IMR-90 (cell line): ENCODE measurements around the gene PRICKLE2. TPM values are rescaled to one million over a fixed set of nuclear protein-coding genes. Genes with fewer than 3 reads are reported as not detected.

Experiments used
- ATAC-seq: fragments of 200-7000 bp; cut with Tn5 transposase; 2 replicates; pipeline ENCODE4 v1.9.1; 2020; ENCODE audit warnings: low read depth, mild to moderate bottlenecking, moderate library complexity
- BruUV-seq: library from RNA; stranded (reverse); fragments of 400-500 nt; replicated peaks from 2 replicates; lab custom pipeline; 2021; lab: Mats Ljungman, UMichigan
- CTCF ChIA-PET: fragments of 300-600 bp; formaldehyde crosslinking; extraction: SDS; loops from one replicate; lab custom pipeline; 2021; ENCODE audit warnings: antibody characterized with exemption; lab: Yijun Ruan, JAX
- POLR2A ChIA-PET: fragments of 300-600 bp; sonication (Branson Sonifier 250); formaldehyde crosslinking; loops from one replicate; lab custom pipeline; 2022; ENCODE audit warnings: antibody characterized with exemption; ENCODE audit not compliant: unreplicated experiment; lab: Charles Lee
- DNase-seq: peaks from one replicate; pipeline ENCODE4 v3.0.0; 2013
- H2AFZ ChIP-seq: replicated peaks from 2 replicates; pipeline ENCODE3; 2013; ENCODE audit warnings: low read length, mild to moderate bottlenecking; ENCODE audit not compliant: poor library complexity
- H2AK5ac ChIP-seq: 2 replicates; pipeline ENCODE4 v1.6.1; 2013; ENCODE audit warnings: low read depth, low read length, inconsistent platforms
- H2AK9ac ChIP-seq: replicated peaks from 2 replicates; pipeline ENCODE3; 2013; ENCODE audit warnings: mild to moderate bottlenecking, low read depth, low read length, moderate library complexity; ENCODE audit not compliant: poor library complexity
- H2BK120ac ChIP-seq: 2 replicates; pipeline ENCODE4 v1.6.1; 2013; ENCODE audit warnings: low read depth, low read length, inconsistent platforms
- H2BK15ac ChIP-seq: 3 replicates; pipeline ENCODE4 v1.6.1; 2013; ENCODE audit warnings: low read depth, low read length, inconsistent platforms
- H2BK20ac ChIP-seq: 2 replicates; pipeline ENCODE4 v1.6.1; 2013; ENCODE audit warnings: low read depth, mild to moderate bottlenecking, inconsistent platforms, low read length, moderate library complexity
- H2BK5ac ChIP-seq: 2 replicates; pipeline ENCODE4 v1.6.1; 2013; ENCODE audit warnings: mild to moderate bottlenecking, low read depth, low read length, inconsistent platforms; ENCODE audit not compliant: poor library complexity, severe bottlenecking
- H3K14ac ChIP-seq: replicated peaks from 2 replicates; pipeline ENCODE4 v1.6.1; 2013; ENCODE audit warnings: low read depth, low read length, inconsistent platforms
- H3K18ac ChIP-seq: 2 replicates; pipeline ENCODE4 v1.6.1; 2013; ENCODE audit warnings: low read depth, low read length, control low read depth
- H3K23ac ChIP-seq: 2 replicates; pipeline ENCODE4 v1.6.1; 2013; ENCODE audit warnings: low read depth, low read length, inconsistent platforms
- H3K27ac ChIP-seq: 2 replicates; pipeline ENCODE4 v1.5.1; 2013; ENCODE audit warnings: mild to moderate bottlenecking, control low read depth, low read length; ENCODE audit not compliant: insufficient read depth
- H3K27me3 ChIP-seq: 2 replicates; pipeline ENCODE4 v1.6.1; 2013; ENCODE audit warnings: low read length; ENCODE audit not compliant: control insufficient read depth, insufficient read depth
- H3K36me3 ChIP-seq: 2 replicates; pipeline ENCODE4 v1.6.1; 2013; ENCODE audit warnings: low read length, mixed read lengths; ENCODE audit not compliant: control insufficient read depth, insufficient read depth
- H3K4ac ChIP-seq: 2 replicates; pipeline ENCODE4 v1.6.1; 2013; ENCODE audit warnings: low read depth, low read length, inconsistent platforms
- H3K4me1 ChIP-seq: 2 replicates; pipeline ENCODE4 v1.6.1; 2013; ENCODE audit warnings: low read length, mixed read lengths; ENCODE audit not compliant: control insufficient read depth, insufficient read depth
- H3K4me2 ChIP-seq: 2 replicates; pipeline ENCODE4 v1.6.1; 2013; ENCODE audit warnings: low read depth, mild to moderate bottlenecking, control low read depth, low read length, moderate library complexity
- H3K4me3 ChIP-seq: 2 replicates; pipeline ENCODE4 v1.5.1; 2013; ENCODE audit warnings: low read depth, mild to moderate bottlenecking, control low read depth, low read length, moderate library complexity; ENCODE audit not compliant: insufficient read depth
- H3K56ac ChIP-seq: 2 replicates; pipeline ENCODE4 v1.6.1; 2013; ENCODE audit warnings: low read length, inconsistent platforms; ENCODE audit not compliant: insufficient read depth; ENCODE audit errors: extremely low read depth
- H3K79me1 ChIP-seq, 2 experiments: 2 replicates each; pipeline ENCODE4 v1.6.1; 2013; ENCODE audit warnings: low read length in 2 of 2, inconsistent platforms in 1 of 2, low read depth in 1 of 2
- H3K9ac ChIP-seq: 2 replicates; pipeline ENCODE4 v1.6.1; 2013; ENCODE audit warnings: low read depth, low read length, control low read depth
- H3K9me1 ChIP-seq: 2 replicates; pipeline ENCODE4 v1.6.1; 2013; ENCODE audit warnings: low read length, inconsistent platforms; ENCODE audit not compliant: insufficient read depth
- H3K9me3 ChIP-seq: 2 replicates; pipeline ENCODE4 v1.6.1; 2013; ENCODE audit warnings: low read length; ENCODE audit not compliant: control insufficient read depth, insufficient read depth
- H4K20me1 ChIP-seq: 2 replicates; pipeline ENCODE4 v1.6.1; 2013; ENCODE audit warnings: low read length, inconsistent platforms; ENCODE audit not compliant: insufficient read depth
- H4K5ac ChIP-seq: 2 replicates; pipeline ENCODE4 v1.6.1; 2013; ENCODE audit warnings: mild to moderate bottlenecking, low read depth, low read length, control low read depth
- H4K8ac ChIP-seq, 2 experiments: 2 replicates each; pipeline ENCODE4 v1.6.1; 2013; ENCODE audit warnings: low read depth in 2 of 2, low read length in 2 of 2, control low read depth in 1 of 2, inconsistent platforms in 1 of 2
- H4K91ac ChIP-seq: 2 replicates; pipeline ENCODE4 v1.6.1; 2013; ENCODE audit warnings: low read depth, low read length, inconsistent platforms; ENCODE audit not compliant: insufficient read depth
- BHLHE40 ChIP-seq: fragments of 150-350 bp; IDR thresholded peaks from 2 replicates; pipeline ENCODE4 v1.6.1; 2016; ENCODE audit warnings: mild to moderate bottlenecking, low read depth, low read length
- CEBPB ChIP-seq: IDR thresholded peaks from 2 replicates; pipeline ENCODE4 v1.6.1; 2012; ENCODE audit warnings: low read depth, low read length, improper control_type of control experiment
- CTCF ChIP-seq: conservative IDR thresholded peaks from 2 replicates; pipeline ENCODE4 v1.5.1; 2012; ENCODE audit warnings: mild to moderate bottlenecking, low read depth, low read length, improper control_type of control experiment
- FOS ChIP-seq: fragments of 150-350 bp; IDR thresholded peaks from 2 replicates; pipeline ENCODE4 v1.6.1; 2016; ENCODE audit warnings: low read depth, low read length
- MAFK ChIP-seq: IDR thresholded peaks from 2 replicates; pipeline ENCODE4 v1.6.1; 2012; ENCODE audit warnings: low read depth, low read length, improper control_type of control experiment
- POLR2A ChIP-seq: IDR thresholded peaks from 2 replicates; pipeline ENCODE4 v1.6.1; 2012; ENCODE audit warnings: mild to moderate bottlenecking, low read depth, low read length
- RAD21 ChIP-seq: IDR thresholded peaks from 2 replicates; pipeline ENCODE4 v1.6.1; 2012; ENCODE audit warnings: low read length, improper control_type of control experiment
- RFX5 ChIP-seq: IDR thresholded peaks from 2 replicates; pipeline ENCODE4 v1.8.0; 2012; ENCODE audit warnings: low read depth, mild to moderate bottlenecking, low read length, moderate library complexity
- USF2 ChIP-seq: fragments of 150-350 bp; IDR thresholded peaks from 2 replicates; pipeline ENCODE4 v1.6.1; 2017; ENCODE audit warnings: mild to moderate bottlenecking, antibody characterized with exemption, low read length, low read depth
- WGBS, 2 experiments: methylation state at CpG; one replicate each; pipeline versions ENCODE4 v1.1.5 to v1.1.7; 2013; ENCODE audit warnings: missing lambda C conversion rate in 2 of 2; ENCODE audit not compliant: insufficient read length in 1 of 2; ENCODE audit errors: extremely low coverage in 2 of 2; 5-methylcytosine and 5-hydroxymethylcytosine counted together
- dilution Hi-C: fragments of 300-500 bp; cut with HindIII; formaldehyde crosslinking; loops from one replicate; pipeline ENCODE4 v1.14.3; 2018; ENCODE audit warnings: low sequenced_read_pairs; ENCODE audit not compliant: unreplicated experiment
- in situ Hi-C: fragments of 300-500 bp; cut with MboI; formaldehyde crosslinking; loops from 3 replicates; pipeline ENCODE4 v1.14.3; 2019; ENCODE audit warnings: low sequenced_read_pairs, inconsistent platforms, mixed read lengths
- intact Hi-C: fragments of 100-400 bp; cut with micrococcal nuclease; formaldehyde crosslinking; loops from 2 replicates; pipeline ENCODE4 v1.10.0; 2022
- polyA plus RNA-seq, 3 experiments: library from polyadenylated mRNA; depleted of rRNA; stranded (reverse); fragments of >200 nt; gene quantifications; 2 replicates each; pipeline ENCODE4 v1.2.3, GENCODE V29; 2012; ENCODE audit warnings: low replicate concordance in 1 of 3
- total RNA-seq: library from RNA; depleted of rRNA; stranded (reverse); fragments of >200 nt; gene quantifications from 2 replicates; pipeline ENCODE4 v1.2.3, GENCODE V29; 2012

Gene PRICKLE2
- total and polyA plus RNA-seq, 2 of the 4 experiments (the other 2 are of a cell fraction), result 4.1 to 14.2 TPM

- no peak overlapping the region for H4K91ac ChIP-seq
- H2AK5ac ChIP-seq, result no peak overlapping the region
- dilution Hi-C loops, result no loop called here
- H3K4me2 ChIP-seq, result no peak overlapping the region
- H4K8ac ChIP-seq, result no peak overlapping the region
- H3K14ac ChIP-seq, result no peak overlapping the region
- no peak overlapping the region for H2AFZ ChIP-seq
- no peak overlapping the region for H4K5ac ChIP-seq
- DNase-seq (no peak), ATAC-seq (no peak)
- peaks cover 20 to 28% of the 10 kb centered on the region in 2 experiments for H3K79me1 ChIP-seq
- H3K9me3 ChIP-seq, result no peaks in the 10 kb centered on the region
- H4K20me1 ChIP-seq, result peaks cover 9% of the 10 kb centered on the region; the same call in 1 of the 2 replicates
- no peak overlapping the region for H2BK15ac ChIP-seq
- H3K27me3 ChIP-seq, result no peaks in the 10 kb centered on the region
- H3K36me3 ChIP-seq, result peaks cover 15% of the 10 kb centered on the region
- H3K56ac ChIP-seq, result no peak overlapping the region
- peaks cover 7% of the 10 kb centered on the region; the same call in 1 of the 2 replicates for H3K9me1 ChIP-seq
- H3K23ac ChIP-seq, result no peak overlapping the region
- no peak overlapping the region for H3K18ac ChIP-seq
- no peak for TF ChIP-seq FOS
- no peak for TF ChIP-seq CTCF
- no peak for TF ChIP-seq RFX5
- no peak for TF ChIP-seq RAD21
- no peak for TF ChIP-seq POLR2A
- no peak for TF ChIP-seq USF2
- TF ChIP-seq CEBPB, result no peak
- no peak for TF ChIP-seq MAFK
- no peak for TF ChIP-seq BHLHE40
- H2AK9ac ChIP-seq, result no peak overlapping the region
- H3K4me3 ChIP-seq, result no peak overlapping the region
- no peak overlapping the region for H2BK5ac ChIP-seq
- WGBS, 2 experiments, result no CpG with 5 or more reads among the region's 2 CpGs
- no peak overlapping the region for H2BK20ac ChIP-seq
- H2BK120ac ChIP-seq, result no peak overlapping the region
- no peaks in the 10 kb centered on the region for H3K4me1 ChIP-seq
- H3K4ac ChIP-seq, result no peak overlapping the region
- no peak overlapping the region for H3K27ac ChIP-seq
- intact Hi-C loops, result no loop called here
- no TSS peak for BruUV-seq
- CTCF ChIA-PET, result no interaction called here
- H3K9ac ChIP-seq, result no peak overlapping the region
- in situ Hi-C loops, result no loop called here
- POLR2A ChIA-PET, result no interaction called here
Measured at GRCh38 chr3:64125561-64125960, 99.7 kb downstream of the PRICKLE2 start.
